ENCODE results near the gene SEMA5B. TPM values are rescaled to one million over a fixed set of nuclear protein-coding genes. Genes with fewer than 3 reads are reported as not detected.

Gene SEMA5B
- total and polyA plus RNA-seq, 4 donors, result 0.20 to 1.1 (median 0.23) TPM

DNA sequence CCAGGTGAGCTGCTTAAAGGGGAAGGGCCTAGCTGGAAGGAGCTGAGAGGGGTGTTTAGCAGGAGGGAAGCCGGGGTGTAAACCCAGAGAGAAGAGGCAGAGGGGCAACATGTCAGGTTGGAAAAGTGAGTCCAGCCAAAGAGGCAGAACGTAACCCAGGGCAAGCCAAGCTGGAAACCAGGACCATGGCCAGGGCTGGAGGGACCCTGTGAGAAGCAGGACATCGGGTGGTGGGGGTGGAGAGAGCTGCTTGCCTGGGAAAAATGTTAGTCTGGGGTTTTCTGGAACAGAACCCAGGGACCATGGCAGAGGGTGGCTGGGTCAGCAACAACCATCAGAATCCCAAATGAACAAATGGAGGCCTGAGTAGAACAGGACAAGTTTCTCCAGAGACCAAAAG lies 32.6 kb downstream of the SEMA5B start:
- H3K36me3 ChIP-seq (ENCODE audit: control insufficient read depth in 4 of 4, insufficient read depth in 3 of 4, low read depth in 1 of 4, low read length in 3 of 4), result no peaks in the 10 kb centered on the region
- no peak for DNase-seq (ENCODE audit: low spot score)
- H3K27ac ChIP-seq (ENCODE audit: low read depth in 1 of 2, low read length in 2 of 2), result no peak overlapping the region
- no peak for TF ChIP-seq RXRA (IDR thresholded peaks at IDR 0.05)
- TF ChIP-seq TAF1 (conservative IDR thresholded peaks at IDR 0.05), result no peak
- TF ChIP-seq MAX (IDR thresholded peaks at IDR 0.05), result no peak
- TF ChIP-seq GABPA (IDR thresholded peaks at IDR 0.05 in 1 of 2, conservative IDR thresholded peaks at IDR 0.05 in 1 of 2), result no peak
- no peak for TF ChIP-seq EGR1 (IDR thresholded peaks at IDR 0.05; ENCODE audit: low read depth in 2 of 2)
- no peak for TF ChIP-seq JUND (IDR thresholded peaks at IDR 0.05)
- TF ChIP-seq SP1 (IDR thresholded peaks at IDR 0.05), result no peak
- TF ChIP-seq, protein P1, sequence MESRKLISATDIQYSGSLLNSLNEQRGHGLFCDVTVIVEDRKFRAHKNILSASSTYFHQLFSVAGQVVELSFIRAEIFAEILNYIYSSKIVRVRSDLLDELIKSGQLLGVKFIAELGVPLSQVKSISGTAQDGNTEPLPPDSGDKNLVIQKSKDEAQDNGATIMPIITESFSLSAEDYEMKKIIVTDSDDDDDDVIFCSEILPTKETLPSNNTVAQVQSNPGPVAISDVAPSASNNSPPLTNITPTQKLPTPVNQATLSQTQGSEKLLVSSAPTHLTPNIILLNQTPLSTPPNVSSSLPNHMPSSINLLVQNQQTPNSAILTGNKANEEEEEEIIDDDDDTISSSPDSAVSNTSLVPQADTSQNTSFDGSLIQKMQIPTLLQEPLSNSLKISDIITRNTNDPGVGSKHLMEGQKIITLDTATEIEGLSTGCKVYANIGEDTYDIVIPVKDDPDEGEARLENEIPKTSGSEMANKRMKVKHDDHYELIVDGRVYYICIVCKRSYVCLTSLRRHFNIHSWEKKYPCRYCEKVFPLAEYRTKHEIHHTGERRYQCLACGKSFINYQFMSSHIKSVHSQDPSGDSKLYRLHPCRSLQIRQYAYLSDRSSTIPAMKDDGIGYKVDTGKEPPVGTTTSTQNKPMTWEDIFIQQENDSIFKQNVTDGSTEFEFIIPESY (IDR thresholded peaks at IDR 0.05), result no peak
- TF ChIP-seq YY1 (IDR thresholded peaks at IDR 0.05), result no peak
- no peak for TF ChIP-seq REST (IDR thresholded peaks at IDR 0.05)
- TF ChIP-seq, protein P2, sequence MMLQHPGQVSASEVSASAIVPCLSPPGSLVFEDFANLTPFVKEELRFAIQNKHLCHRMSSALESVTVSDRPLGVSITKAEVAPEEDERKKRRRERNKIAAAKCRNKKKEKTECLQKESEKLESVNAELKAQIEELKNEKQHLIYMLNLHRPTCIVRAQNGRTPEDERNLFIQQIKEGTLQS (IDR thresholded peaks at IDR 0.05), result no peak
- no peak for TF ChIP-seq NR2F2 (IDR thresholded peaks at IDR 0.05)
- TF ChIP-seq CTCF (IDR thresholded peaks at IDR 0.05; ENCODE audit: low read depth, low read length, missing input control), result no peak
- TF ChIP-seq HNF4G (IDR thresholded peaks at IDR 0.05), result no peak
- TF ChIP-seq FOXA2 (IDR thresholded peaks at IDR 0.05), result no peak
- TF ChIP-seq HNF4A (conservative IDR thresholded peaks at IDR 0.05), result no peak
- TF ChIP-seq FOXA1 (IDR thresholded peaks at IDR 0.05), result no peak
- no peak for TF ChIP-seq RAD21 (IDR thresholded peaks at IDR 0.05)
- no peaks in the 10 kb centered on the region for H3K9me3 ChIP-seq (ENCODE audit: control insufficient read depth in 4 of 4, low read length in 3 of 4)
- H3K4me1 ChIP-seq (ENCODE audit: control insufficient read depth in 4 of 4, insufficient read depth in 4 of 4, low read length in 3 of 4), result no peaks in the 10 kb centered on the region
- 93% methylated on average over 3 of the region's 3 CpGs for WGBS
- H3K27me3 ChIP-seq (ENCODE audit: control insufficient read depth in 4 of 4, insufficient read depth in 4 of 4, low read length in 3 of 4), result no peaks in the 10 kb centered on the region
- H3K9ac ChIP-seq (ENCODE audit: low read depth in 1 of 2, low read length in 2 of 2), result no peak overlapping the region
- H3K4me3 ChIP-seq (ENCODE audit: low read depth in 1 of 3, low read length in 3 of 3), result no peak overlapping the region

Measured in liver (tissue), 9 donors.